Thyroid gland (tissue), 4 donors: ENCODE results near the gene CPLX1.

Experiments
- POLR2A ChIP-seq, 2 donors: fragments of 450-650 bp; IDR thresholded peaks; one replicate each; pipeline ENCODE4 v1.6.1; 2017; ENCODE audit warnings: antibody characterized with exemption in 2 of 2, mild to moderate bottlenecking in 2 of 2, moderate library complexity in 1 of 2
- TF ChIP-seq, protein P1 (sequence below), 6 experiments: fragments of 200-600 bp in 3 of 6; fragments of 450-650 bp in 3 of 6; sonication (generic) in 3 of 6; IDR thresholded peaks; one replicate each; pipeline ENCODE4 v1.5.1; 2016 to 2019; ENCODE audit warnings: antibody characterized with exemption in 6 of 6, mild to moderate bottlenecking in 2 of 6, inconsistent platforms in 1 of 6, moderate library complexity in 1 of 6

DNA sequence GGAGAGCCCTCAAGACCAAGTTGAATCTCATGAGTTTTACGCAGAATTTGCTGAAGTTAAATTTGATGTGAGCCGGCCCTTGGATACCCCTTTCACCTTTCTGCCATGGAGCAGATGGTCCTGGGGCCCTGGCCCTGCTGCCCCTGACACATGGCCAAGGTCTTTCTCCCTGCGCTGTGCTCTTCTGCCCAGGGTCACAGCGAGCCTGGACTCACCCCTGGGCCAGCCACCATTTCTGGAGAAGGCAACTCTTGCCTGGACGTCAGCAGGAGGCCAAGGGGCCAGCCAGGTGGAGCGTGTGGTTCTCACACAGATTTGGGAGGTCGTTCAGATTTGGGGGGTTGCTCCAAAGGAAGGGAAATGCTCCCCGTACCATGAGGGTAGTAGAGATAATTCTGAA lies 90.3 kb downstream of the CPLX1 start:
- no peak for TF ChIP-seq POLR2A (IDR thresholded peaks at IDR 0.05)
- TF ChIP-seq, protein P1, sequence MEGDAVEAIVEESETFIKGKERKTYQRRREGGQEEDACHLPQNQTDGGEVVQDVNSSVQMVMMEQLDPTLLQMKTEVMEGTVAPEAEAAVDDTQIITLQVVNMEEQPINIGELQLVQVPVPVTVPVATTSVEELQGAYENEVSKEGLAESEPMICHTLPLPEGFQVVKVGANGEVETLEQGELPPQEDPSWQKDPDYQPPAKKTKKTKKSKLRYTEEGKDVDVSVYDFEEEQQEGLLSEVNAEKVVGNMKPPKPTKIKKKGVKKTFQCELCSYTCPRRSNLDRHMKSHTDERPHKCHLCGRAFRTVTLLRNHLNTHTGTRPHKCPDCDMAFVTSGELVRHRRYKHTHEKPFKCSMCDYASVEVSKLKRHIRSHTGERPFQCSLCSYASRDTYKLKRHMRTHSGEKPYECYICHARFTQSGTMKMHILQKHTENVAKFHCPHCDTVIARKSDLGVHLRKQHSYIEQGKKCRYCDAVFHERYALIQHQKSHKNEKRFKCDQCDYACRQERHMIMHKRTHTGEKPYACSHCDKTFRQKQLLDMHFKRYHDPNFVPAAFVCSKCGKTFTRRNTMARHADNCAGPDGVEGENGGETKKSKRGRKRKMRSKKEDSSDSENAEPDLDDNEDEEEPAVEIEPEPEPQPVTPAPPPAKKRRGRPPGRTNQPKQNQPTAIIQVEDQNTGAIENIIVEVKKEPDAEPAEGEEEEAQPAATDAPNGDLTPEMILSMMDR (IDR thresholded peaks at IDR 0.05): no peak
